HepG2 (cell line): ENCODE data around the gene RPH3AL. TPM values are rescaled to one million over a fixed set of nuclear protein-coding genes. Genes with fewer than 3 reads are reported as not detected.

ENCODE experiments used
- ATAC-seq: fragments of 200-7000 bp; cut with Tn5 transposase; 3 replicates; pipeline ENCODE4 v1.9.1; 2020; ENCODE audit warnings: mild to moderate bottlenecking, moderate library complexity
- BruUV-seq: library from RNA; stranded (reverse); fragments of 400-500 nt; replicated peaks from 2 replicates; lab custom pipeline; 2021; lab: Mats Ljungman, UMichigan
- CTCF ChIA-PET: fragments of 300-600 bp; formaldehyde crosslinking; extraction: SDS; loops from one replicate; lab custom pipeline; 2021; ENCODE audit warnings: low total read pairs, inconsistent platforms, low intra/inter-chr PET ratio; lab: Yijun Ruan, JAX
- POLR2A ChIA-PET: fragments of 350-600 bp; sonication (Branson Sonifier 250); formaldehyde crosslinking; loops from one replicate; lab custom pipeline; 2020; ENCODE audit warnings: antibody characterized with exemption, inconsistent platforms; lab: Yijun Ruan, JAX
- DNase-seq: peaks from one replicate; pipeline ENCODE4 v3.0.0-alpha.2; 2015; ENCODE audit warnings: low spot score
- FAIRE-seq: peaks from 3 replicates; lab custom pipeline; 2011; peaks lifted over from hg19 to GRCh38; lab: Jason Lieb, UNC
- H2AFZ ChIP-seq: one replicate; pipeline ENCODE4 v1.6.1; 2011; ENCODE audit warnings: low read length, inconsistent platforms
- H3K27ac ChIP-seq: fragments of 300-600 bp; 3 replicates; pipeline ENCODE4 v1.8.0; 2011; ENCODE audit warnings: mixed run types, mild to moderate bottlenecking, mixed read lengths, low read length, inconsistent platforms; ENCODE audit not compliant: insufficient read depth; ENCODE audit errors: extremely low read length
- H3K27me3 ChIP-seq, 2 experiments: fragments of 200-600 bp in 1 of 2; 2 replicates in 1 of 2; 3 replicates in 1 of 2; pipeline versions ENCODE4 v1.6.0 to v1.8.0; 2011; ENCODE audit warnings: low read length in 2 of 2, mild to moderate bottlenecking in 2 of 2, moderate library complexity in 2 of 2, inconsistent platforms in 1 of 2; ENCODE audit not compliant: insufficient read depth in 2 of 2, control insufficient read depth in 1 of 2
- H3K36me3 ChIP-seq, 2 experiments: fragments of 200-600 bp in 1 of 2; replicated peaks in 1 of 2; 2 replicates in 1 of 2; 3 replicates in 1 of 2; pipeline versions ENCODE4 v1.5.1 to v1.8.0; 2011; ENCODE audit warnings: low read length in 2 of 2, inconsistent platforms in 1 of 2; ENCODE audit not compliant: insufficient read depth in 2 of 2, control insufficient read depth in 1 of 2
- H3K4me1 ChIP-seq: 2 replicates; pipeline ENCODE4 v1.5.1; 2012; ENCODE audit warnings: low read length, inconsistent platforms; ENCODE audit not compliant: insufficient read depth
- H3K4me2 ChIP-seq: 2 replicates; pipeline ENCODE4 v1.6.0; 2011; ENCODE audit warnings: low read depth, low read length, inconsistent platforms
- H3K4me3 ChIP-seq, 3 experiments: fragments of 200-600 bp in 1 of 3; sonication (generic), shearing (Covaris generic) in 1 of 3; replicated peaks in 1 of 3; 2 replicates each; pipeline ENCODE4 v1.5.1; 2011 to 2016; ENCODE audit warnings: low read length in 3 of 3, inconsistent platforms in 2 of 3, low read depth in 2 of 3, mild to moderate bottlenecking in 2 of 3, control low read depth in 1 of 3, mixed read lengths in 1 of 3; ENCODE audit not compliant: insufficient read depth in 1 of 3
- H3K79me2 ChIP-seq: one replicate; pipeline ENCODE4 v1.6.1; 2011; ENCODE audit warnings: low read length, inconsistent platforms; ENCODE audit not compliant: insufficient read depth
- H3K9ac ChIP-seq: 2 replicates; pipeline ENCODE4 v1.6.0; 2011; ENCODE audit warnings: mild to moderate bottlenecking, low read depth, low read length, inconsistent platforms; ENCODE audit not compliant: insufficient read depth
- H3K9me3 ChIP-seq: 2 replicates; pipeline ENCODE4 v1.5.1; 2012; ENCODE audit warnings: mild to moderate bottlenecking, low read length
- H4K20me1 ChIP-seq: 2 replicates; pipeline ENCODE4 v1.6.0; 2011; ENCODE audit warnings: inconsistent platforms, mild to moderate bottlenecking, low read length, moderate library complexity; ENCODE audit not compliant: insufficient read depth
- ARNT ChIP-seq: fragments of 450-650 bp; IDR thresholded peaks from 2 replicates; pipeline ENCODE4 v1.6.1; 2017
- HNRNPUL1 ChIP-seq: fragments of 200-400 bp; formaldehyde crosslinking; IDR thresholded peaks from 2 replicates; pipeline ENCODE4 v1.6.1; 2017; ENCODE audit warnings: low read depth, mild to moderate bottlenecking, low read length, moderate library complexity
- KLF9 ChIP-seq: IDR thresholded peaks from 2 replicates; pipeline ENCODE4 v1.6.1; 2016; ENCODE audit warnings: low read depth
- MBD4 ChIP-seq: IDR thresholded peaks from 2 replicates; pipeline ENCODE4 v1.6.1; 2012; ENCODE audit warnings: low read length, inconsistent platforms, borderline replicate concordance
- NFE2 ChIP-seq: sonication (generic); formaldehyde crosslinking; IDR thresholded peaks from 2 replicates; pipeline ENCODE4 v1.4.0; 2020; ENCODE audit warnings: missing genetic modification reagents
- POLR2AphosphoS5 ChIP-seq: IDR thresholded peaks from 2 replicates; pipeline ENCODE4 v1.6.1; 2012; ENCODE audit warnings: low read depth, low read length
- RAD51 ChIP-seq: fragments of 450-650 bp; IDR thresholded peaks from 2 replicates; pipeline ENCODE4 v1.6.1; 2016; ENCODE audit warnings: borderline replicate concordance
- REXO4 ChIP-seq: sonication (generic); formaldehyde crosslinking; IDR thresholded peaks from 2 replicates; pipeline ENCODE4 v1.8.0; 2022; ENCODE audit warnings: missing genetic modification reagents, mild to moderate bottlenecking, borderline replicate concordance
- TBX3 ChIP-seq: fragments of 450-650 bp; IDR thresholded peaks from 2 replicates; pipeline ENCODE4 v1.6.1; 2017; ENCODE audit warnings: antibody characterized with exemption, mild to moderate bottlenecking, inconsistent platforms, borderline replicate concordance
- TCF7L2 ChIP-seq: IDR thresholded peaks from 2 replicates; pipeline ENCODE4 v1.6.1; 2011; ENCODE audit warnings: mild to moderate bottlenecking, low read depth, low read length, moderate library complexity
- TOE1 ChIP-seq: sonication (generic); formaldehyde crosslinking; IDR thresholded peaks from 2 replicates; pipeline ENCODE4 v1.4.0; 2020; ENCODE audit warnings: mild to moderate bottlenecking, missing genetic modification reagents
- ZBTB34 ChIP-seq: sonication (generic); formaldehyde crosslinking; IDR thresholded peaks from 2 replicates; pipeline ENCODE4 v1.8.0; 2022; ENCODE audit warnings: mild to moderate bottlenecking, missing genetic modification reagents
- ZNF251 ChIP-seq: sonication (generic); formaldehyde crosslinking; IDR thresholded peaks from 2 replicates; pipeline ENCODE4 v1.9.0; 2021; ENCODE audit warnings: mild to moderate bottlenecking, missing genetic modification reagents
- ZNF441 ChIP-seq: sonication (generic); formaldehyde crosslinking; IDR thresholded peaks from 2 replicates; pipeline ENCODE4 v1.7.0; 2021; ENCODE audit warnings: missing genetic modification reagents, borderline replicate concordance
- ZNF670 ChIP-seq: sonication (generic); formaldehyde crosslinking; IDR thresholded peaks from 2 replicates; pipeline ENCODE4 v1.8.0; 2022; ENCODE audit warnings: mild to moderate bottlenecking, missing genetic modification reagents, borderline replicate concordance
- ZNF709 ChIP-seq: sonication (generic); formaldehyde crosslinking; IDR thresholded peaks from 2 replicates; pipeline ENCODE4 v1.5.0; 2020; ENCODE audit warnings: mild to moderate bottlenecking, missing genetic modification reagents
- ZNF841 ChIP-seq: sonication (generic); formaldehyde crosslinking; IDR thresholded peaks from 2 replicates; pipeline ENCODE4 v1.8.1; 2023; ENCODE audit warnings: missing genetic modification reagents, borderline replicate concordance
- ZNF878 ChIP-seq: sonication (generic); formaldehyde crosslinking; IDR thresholded peaks from 2 replicates; pipeline ENCODE4 v1.8.1; 2023; ENCODE audit warnings: mild to moderate bottlenecking, missing genetic modification reagents, moderate library complexity
- WGBS: methylation state at CpG from one replicate; pipeline ENCODE4 v1.1.6; 2017; ENCODE audit warnings: low lambda C conversion rate; 5-methylcytosine and 5-hydroxymethylcytosine counted together
- in situ Hi-C: cut with HindIII; loops from 2 replicates; pipeline ENCODE4 v1.10.0; 2017; ENCODE audit warnings: low pct_unique_long_range_greater_than_20kb; ENCODE audit not compliant: extremely low pct_ligation_motif_present
- intact Hi-C: fragments of 100-400 bp; cut with micrococcal nuclease; formaldehyde crosslinking; loops from one replicate; pipeline ENCODE4 v1.10.0; 2022; ENCODE audit not compliant: unreplicated experiment
- polyA plus RNA-seq, 8 experiments: library from polyadenylated mRNA; depleted of rRNA in 3 of 8; stranded (reverse) in 7 of 8; unstranded in 1 of 8; fragments of >200 nt; fragmentation: Illumina TruSeq in 4 of 8; extraction: Trizol in 4 of 8; gene quantifications; 2 replicates each; pipeline versions ENCODE4 v1.2.1 to v1.2.3, GENCODE V29; 2011 to 2016; ENCODE audit warnings: low read depth in 4 of 8, missing spikeins in 1 of 8, mixed read lengths in 1 of 8; ENCODE audit not compliant: insufficient read depth in 1 of 8
- total RNA-seq, 5 experiments: library from RNA; depleted of rRNA; stranded (reverse); fragments of >200 nt; fragmentation: Illumina TruSeq; extraction: Trizol; gene quantifications; 2 replicates each; pipeline ENCODE4 v1.2.3, GENCODE V29; 2016; ENCODE audit warnings: low read depth in 1 of 5
- TF ChIP-seq, protein P1 (sequence below): sonication (generic); formaldehyde crosslinking; IDR thresholded peaks from 2 replicates; pipeline ENCODE4 v1.8.1; 2022; ENCODE audit warnings: mild to moderate bottlenecking, missing genetic modification reagents

Gene RPH3AL
- total and polyA plus RNA-seq, 2 of the 13 experiments (the other 11 are each of a cell fraction or from before 2014, with no cell fraction given): 7.8 to 16.4 TPM

- TF ChIP-seq NFE2 (CRISPR knock-in tag) (no peak), ZNF878 (CRISPR knock-in tag) (no peak)
- TF ChIP-seq, all 625 proteins: peak for 46
Measured at GRCh38 chr17:282000-282911, 70.4 kb downstream of the RPH3AL start (continued).

GRCh38 chr17:281365-281999 is 71.1 kb downstream of the RPH3AL start:
- H3K27ac ChIP-seq: no peak overlapping the region
- peaks cover 17% of the 10 kb centered on the region for H3K4me1 ChIP-seq
- H3K4me2 ChIP-seq: no peak overlapping the region
- no peaks in the 10 kb centered on the region for H3K79me2 ChIP-seq
- no peaks in the 10 kb centered on the region for H3K9me3 ChIP-seq
- FAIRE-seq (no peak), ATAC-seq (no peak), DNase-seq (no peak)
- no peaks in the 10 kb centered on the region for H4K20me1 ChIP-seq
- no peak overlapping the region for H3K9ac ChIP-seq
- H3K27me3 ChIP-seq: no peaks in the 10 kb centered on the region
- POLR2A ChIA-PET: no interaction called here
- no peak overlapping the region for H3K4me3 ChIP-seq
- no peak overlapping the region for H2AFZ ChIP-seq
- in situ Hi-C loops: no loop called here
- CTCF ChIA-PET: no interaction called here
- peaks cover 8 to 10% of the 10 kb centered on the region in 2 experiments; a peak in 3 of 5 replicates for H3K36me3 ChIP-seq
- BruUV-seq: no TSS peak
- intact Hi-C loops: no loop called here
- no peak for TF ChIP-seq TOE1 (CRISPR knock-in tag)
- TF ChIP-seq ZNF709 (CRISPR knock-in tag): no peak
- no peak for TF ChIP-seq ZBTB34 (CRISPR knock-in tag)
- TF ChIP-seq ZNF841 (CRISPR knock-in tag): no peak
- TF ChIP-seq TCF7L2: no peak
- TF ChIP-seq ZNF441 (CRISPR knock-in tag): no peak
- no peak for TF ChIP-seq KLF9 (CRISPR knock-in tag)
- TF ChIP-seq RAD51: no peak
- TF ChIP-seq REXO4 (CRISPR knock-in tag): no peak
- TF ChIP-seq ZNF251 (CRISPR knock-in tag): no peak
- no peak for TF ChIP-seq MBD4
- TF ChIP-seq TBX3: no peak
- no peak for TF ChIP-seq ARNT
- TF ChIP-seq ZNF670: no peak
- TF ChIP-seq HNRNPUL1: no peak
- TF ChIP-seq, protein P1, sequence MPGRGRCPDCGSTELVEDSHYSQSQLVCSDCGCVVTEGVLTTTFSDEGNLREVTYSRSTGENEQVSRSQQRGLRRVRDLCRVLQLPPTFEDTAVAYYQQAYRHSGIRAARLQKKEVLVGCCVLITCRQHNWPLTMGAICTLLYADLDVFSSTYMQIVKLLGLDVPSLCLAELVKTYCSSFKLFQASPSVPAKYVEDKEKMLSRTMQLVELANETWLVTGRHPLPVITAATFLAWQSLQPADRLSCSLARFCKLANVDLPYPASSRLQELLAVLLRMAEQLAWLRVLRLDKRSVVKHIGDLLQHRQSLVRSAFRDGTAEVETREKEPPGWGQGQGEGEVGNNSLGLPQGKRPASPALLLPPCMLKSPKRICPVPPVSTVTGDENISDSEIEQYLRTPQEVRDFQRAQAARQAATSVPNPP (CRISPR knock-in tag): no peak
- TF ChIP-seq POLR2AphosphoS5: no peak
- TF ChIP-seq, all 625 proteins: peak for 0
- 92% methylated on average over 21 of the region's 21 CpGs for WGBS
